H1 (cell line): ENCODE measurements around the gene TRIM50. TPM values are rescaled to one million over a fixed set of nuclear protein-coding genes. Genes with fewer than 3 reads are reported as not detected.

ENCODE experiments used
- ASH2L ChIP-seq: fragments of 200-600, 300-600 bp; sonication (generic); IDR thresholded peaks from one replicate; pipeline ENCODE4 v1.7.1; 2017; ENCODE audit warnings: low read length
- CHD2 ChIP-seq: IDR thresholded peaks from 2 replicates; pipeline ENCODE4 v1.6.1; 2012; ENCODE audit warnings: low read length, improper control_type of control experiment
- E2F6 ChIP-seq: IDR thresholded peaks from 2 replicates; pipeline ENCODE4 v1.6.1; 2012; ENCODE audit warnings: inconsistent platforms
- EGR1 ChIP-seq: IDR thresholded peaks from 2 replicates; pipeline ENCODE4 v1.6.1; 2011; ENCODE audit warnings: low read depth, low read length, borderline replicate concordance
- GABPA ChIP-seq: IDR thresholded peaks from 2 replicates; pipeline ENCODE4 v1.6.1; 2011; ENCODE audit warnings: mild to moderate bottlenecking, low read length, moderate library complexity, borderline replicate concordance; ENCODE audit not compliant: insufficient read depth
- HDAC2 ChIP-seq, 2 experiments: fragments of 300-600 bp in 1 of 2; sonication (generic) in 1 of 2; IDR thresholded peaks; 2 replicates each; pipeline ENCODE4 v1.6.1; 2011 to 2012; ENCODE audit warnings: low read depth in 2 of 2, low read length in 2 of 2, mild to moderate bottlenecking in 2 of 2, moderate library complexity in 2 of 2, borderline replicate concordance in 1 of 2, inconsistent platforms in 1 of 2
- KDM1A ChIP-seq: fragments of 200-600, 300-600 bp; sonication (generic); IDR thresholded peaks from 2 replicates; pipeline ENCODE4 v1.7.1; 2016; ENCODE audit warnings: mild to moderate bottlenecking, low read length, borderline replicate concordance
- KDM4A ChIP-seq: IDR thresholded peaks from one replicate; pipeline ENCODE4 v1.7.1; 2012; ENCODE audit warnings: low read depth, mild to moderate bottlenecking, moderate library complexity, low read length, inconsistent platforms; ENCODE audit not compliant: severe bottlenecking
- POLR2A ChIP-seq, 2 experiments: IDR thresholded peaks; 1 replicate in 1 of 2; 2 replicates in 1 of 2; pipeline ENCODE4 v1.6.1; 2011; ENCODE audit warnings: low read depth in 2 of 2, low read length in 2 of 2, mild to moderate bottlenecking in 2 of 2; ENCODE audit errors: control extremely low read depth in 1 of 2
- RAD21 ChIP-seq, 2 experiments: IDR thresholded peaks in 1 of 2; conservative IDR thresholded peaks in 1 of 2; 2 replicates each; pipeline ENCODE4 v1.6.1; 2011; ENCODE audit warnings: low read depth in 2 of 2, low read length in 2 of 2, improper control_type of control experiment in 1 of 2, inconsistent platforms in 1 of 2, mild to moderate bottlenecking in 1 of 2, moderate library complexity in 1 of 2
- RXRA ChIP-seq: IDR thresholded peaks from 2 replicates; pipeline ENCODE4 v1.6.1; 2011; ENCODE audit warnings: low read depth, mild to moderate bottlenecking, low read length, moderate library complexity; ENCODE audit not compliant: insufficient read depth
- SIN3A ChIP-seq, 2 experiments: IDR thresholded peaks in 1 of 2; conservative IDR thresholded peaks in 1 of 2; 2 replicates each; pipeline ENCODE4 v1.6.1; 2011 to 2012; ENCODE audit warnings: low read length in 2 of 2, improper control_type of control experiment in 1 of 2, low read depth in 1 of 2, mild to moderate bottlenecking in 1 of 2
- SIRT6 ChIP-seq: IDR thresholded peaks from one replicate; pipeline ENCODE4 v1.7.1; 2012; ENCODE audit warnings: low read length, inconsistent platforms
- SRF ChIP-seq: IDR thresholded peaks from 2 replicates; pipeline ENCODE4 v1.6.1; 2011; ENCODE audit warnings: mild to moderate bottlenecking, low read depth, low read length, moderate library complexity
- TBP ChIP-seq: IDR thresholded peaks from 2 replicates; pipeline ENCODE4 v1.6.1; 2011; ENCODE audit warnings: low read depth, low read length, improper control_type of control experiment
- TCF12 ChIP-seq: IDR thresholded peaks from 2 replicates; pipeline ENCODE4 v1.6.1; 2011; ENCODE audit warnings: low read depth, mild to moderate bottlenecking, low read length
- polyA plus RNA-seq, 7 experiments: library from polyadenylated mRNA; depleted of rRNA in 3 of 7; stranded (reverse) in 5 of 7; unstranded in 2 of 7; fragments of >200 nt in 5 of 7; fragments of 200-250 nt in 2 of 7; gene quantifications; 1 replicate in 5 of 7; 2 replicates in 1 of 7; 4 replicates in 1 of 7; pipeline versions ENCODE4 v1.2.1 to v1.2.3, GENCODE V29; 2011 to 2013; ENCODE audit warnings: missing spikeins in 2 of 7, mixed read lengths in 2 of 7
- total RNA-seq: library from RNA; stranded (reverse); fragmentation: NEBNext Ultra II Directional; extraction: Animal tissue kit (Norgen Biotek cat#: 25700); gene quantifications from 2 replicates; pipeline ENCODE4 v1.2.1, GENCODE V29; 2021

Gene TRIM50
- total and polyA plus RNA-seq, 2 of the 8 experiments (the other 6 are each of a cell fraction or from before 2014, with no cell fraction given), result 0.12 TPM; not detected in 1

GRCh38 chr7:73308665-73309214 lies 19.1 kb downstream of the TRIM50 start, which contains the start of gene NSUN5 (continued):
- TF ChIP-seq SIRT6 (no peak), E2F6 (peak; percentile 99), SRF (0 out of 2 replicates have a peak, but pooled peaks have one; percentile 25), ASH2L (peak; percentile 47), RXRA (no peak), EGR1 (peak; percentile 80; the same call in 1 of the 2 replicates), SIN3A (conservative IDR thresholded peaks at IDR 0.05 in 1 of 2, IDR thresholded peaks at IDR 0.05 in 1 of 2; ENCODE audit: low read depth in 1 of 2, low read length in 2 of 2) (peak in 1 of 2 experiments; percentile 59; a peak in 1 of 4 replicates), HDAC2 (IDR thresholded peaks at IDR 0.05; ENCODE audit: borderline replicate concordance in 1 of 2, low read depth in 2 of 2, low read length in 2 of 2) (0 out of 4 replicates have a peak, but pooled peaks of 1 of the 2 experiments have one; percentile 66), KDM4A (peak; percentile 39), TCF12 (peak; percentile 80), KDM1A (no peak), GABPA (peak; percentile 92), RAD21 (IDR thresholded peaks at IDR 0.05 in 1 of 2, conservative IDR thresholded peaks at IDR 0.05 in 1 of 2; ENCODE audit: low read depth in 2 of 2, low read length in 2 of 2) (no peak), TBP (peak; percentile 65; the same call in 1 of the 2 replicates), POLR2A (IDR thresholded peaks at IDR 0.05; ENCODE audit: control extremely low read depth in 1 of 2, low read depth in 2 of 2, low read length in 2 of 2) (peak in 1 of 2 experiments; percentile 83; a peak in 1 of 3 replicates), CHD2 (0 out of 2 replicates have a peak, but pooled peaks have one; percentile 28)
- TF ChIP-seq, all 59 proteins: peak for 19
